ENCODE measurements around the gene ZNF215.

- no peak for TF ChIP-seq CTCF (optimal IDR thresholded peaks at IDR 0.05 in 1 of 3, IDR thresholded peaks at IDR 0.05 in 1 of 3, conservative IDR thresholded peaks at IDR 0.05 in 1 of 3; ENCODE audit: extremely low read depth in 1 of 3, insufficient read depth in 2 of 3, low read length in 3 of 3)
- TF ChIP-seq EZH2 (IDR thresholded peaks at IDR 0.05; ENCODE audit: low read length): no peak
Observed at GRCh38 chr11:6920702-6921101, 5.5 kb upstream of the ZNF215 start, which contains the start of gene OR2D3.
